GM12875 (cell line): ENCODE measurements around the gene RER1.

Experiments used
- H3K4me3 ChIP-seq: one replicate; pipeline ENCODE4 v1.5.1; 2011; ENCODE audit warnings: low read depth, low read length, control low read depth
- TF ChIP-seq, protein P1 (sequence below): IDR thresholded peaks from 2 replicates; pipeline ENCODE4 v1.5.1; 2011; ENCODE audit warnings: low read depth, mild to moderate bottlenecking, control low read depth, inconsistent platforms, low read length, moderate library complexity, borderline replicate concordance; ENCODE audit not compliant: insufficient read depth

Gene RER1

DNA sequence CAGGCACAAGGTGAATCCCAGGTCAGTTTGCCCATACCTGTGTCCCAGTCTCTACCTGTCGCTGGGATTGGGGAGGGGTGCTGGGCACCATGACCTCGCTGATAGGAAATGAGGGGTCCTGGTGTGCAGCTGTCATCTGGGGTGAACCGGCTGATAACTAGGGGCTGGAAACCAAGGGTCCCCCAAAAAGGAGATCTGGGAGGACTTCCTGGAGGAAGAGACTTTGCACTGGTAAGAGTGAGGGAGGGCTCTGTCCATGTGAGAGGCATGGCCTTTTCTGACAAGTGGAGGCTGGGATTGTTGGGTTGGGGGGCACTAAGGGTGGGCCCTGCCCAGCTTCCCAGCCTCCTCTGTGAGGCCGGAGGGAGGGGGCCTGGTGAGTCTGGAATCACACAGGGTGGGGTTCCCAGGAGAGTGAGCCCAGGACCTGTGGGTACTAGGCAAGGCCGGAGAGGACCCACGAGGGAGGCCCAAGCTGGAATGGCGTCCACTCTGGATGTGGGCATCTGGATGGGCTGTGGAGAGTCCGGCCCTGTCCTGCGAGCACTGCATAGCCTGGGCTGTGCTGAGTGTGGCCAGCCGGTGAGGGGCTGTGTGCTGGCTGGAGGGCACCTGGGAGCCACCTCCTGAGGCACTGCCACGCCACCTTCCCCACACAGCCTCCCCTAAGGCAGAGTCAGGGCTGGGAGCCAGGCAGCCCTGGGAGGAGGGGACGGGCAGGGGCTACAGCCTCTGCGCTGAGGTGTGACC, 25.6 kb downstream of the RER1 start:
- TF ChIP-seq, protein P1, sequence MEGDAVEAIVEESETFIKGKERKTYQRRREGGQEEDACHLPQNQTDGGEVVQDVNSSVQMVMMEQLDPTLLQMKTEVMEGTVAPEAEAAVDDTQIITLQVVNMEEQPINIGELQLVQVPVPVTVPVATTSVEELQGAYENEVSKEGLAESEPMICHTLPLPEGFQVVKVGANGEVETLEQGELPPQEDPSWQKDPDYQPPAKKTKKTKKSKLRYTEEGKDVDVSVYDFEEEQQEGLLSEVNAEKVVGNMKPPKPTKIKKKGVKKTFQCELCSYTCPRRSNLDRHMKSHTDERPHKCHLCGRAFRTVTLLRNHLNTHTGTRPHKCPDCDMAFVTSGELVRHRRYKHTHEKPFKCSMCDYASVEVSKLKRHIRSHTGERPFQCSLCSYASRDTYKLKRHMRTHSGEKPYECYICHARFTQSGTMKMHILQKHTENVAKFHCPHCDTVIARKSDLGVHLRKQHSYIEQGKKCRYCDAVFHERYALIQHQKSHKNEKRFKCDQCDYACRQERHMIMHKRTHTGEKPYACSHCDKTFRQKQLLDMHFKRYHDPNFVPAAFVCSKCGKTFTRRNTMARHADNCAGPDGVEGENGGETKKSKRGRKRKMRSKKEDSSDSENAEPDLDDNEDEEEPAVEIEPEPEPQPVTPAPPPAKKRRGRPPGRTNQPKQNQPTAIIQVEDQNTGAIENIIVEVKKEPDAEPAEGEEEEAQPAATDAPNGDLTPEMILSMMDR = no peak
- no peak overlapping the region for H3K4me3 ChIP-seq

DNA sequence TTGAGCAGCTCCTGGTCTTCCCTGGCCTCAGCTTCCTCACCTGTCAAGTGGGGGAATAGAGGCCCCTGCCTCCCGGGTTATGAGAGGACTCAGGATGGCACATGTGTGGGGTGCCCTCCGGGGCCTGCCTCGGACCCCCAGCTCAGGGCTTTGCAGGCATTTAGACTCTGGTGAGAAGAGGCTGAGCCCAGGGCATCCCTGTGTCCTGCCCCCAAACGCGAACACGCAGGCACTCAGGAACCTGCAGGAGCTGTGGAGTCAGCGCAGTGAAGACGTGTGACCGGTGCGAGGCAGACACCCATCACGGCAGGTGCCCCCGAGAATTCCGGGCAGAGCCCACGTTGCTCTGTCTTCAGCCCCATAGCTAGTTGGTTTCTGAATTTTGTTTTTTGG, 26.2 kb downstream of the RER1 start:
- TF ChIP-seq, protein P1 = no peak

DNA sequence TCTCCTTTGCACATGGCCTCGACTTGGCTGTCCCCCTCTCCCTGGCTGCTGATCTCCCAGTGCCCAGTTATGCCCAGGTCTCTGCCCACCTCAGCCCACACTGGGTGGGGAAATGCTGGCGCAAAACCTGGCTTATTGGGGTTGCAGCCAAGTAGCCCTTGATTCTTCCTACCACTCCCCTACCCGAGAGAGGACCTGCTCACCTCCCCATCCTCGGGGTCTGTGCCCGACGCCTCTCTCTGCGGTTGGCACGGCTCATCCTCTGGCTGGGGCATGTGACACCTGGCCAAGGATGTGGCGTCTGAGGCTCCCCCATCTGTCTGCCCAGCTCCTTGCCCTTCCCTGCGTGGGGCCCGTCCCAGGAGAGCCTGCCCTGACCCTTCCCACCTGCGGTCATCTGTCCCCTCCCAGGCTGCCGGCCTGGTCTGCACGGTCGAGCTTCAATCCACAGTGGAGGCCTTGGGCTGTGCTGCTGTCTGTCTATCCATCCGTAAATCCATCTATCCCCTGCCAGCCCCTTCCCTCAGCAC, 27.2 kb downstream of the RER1 start:
- TF ChIP-seq, protein P1 = no peak

More for the DNA sequence above, 26.2 kb downstream of the RER1 start:
- H3K4me3 ChIP-seq = no peak overlapping the region

DNA sequence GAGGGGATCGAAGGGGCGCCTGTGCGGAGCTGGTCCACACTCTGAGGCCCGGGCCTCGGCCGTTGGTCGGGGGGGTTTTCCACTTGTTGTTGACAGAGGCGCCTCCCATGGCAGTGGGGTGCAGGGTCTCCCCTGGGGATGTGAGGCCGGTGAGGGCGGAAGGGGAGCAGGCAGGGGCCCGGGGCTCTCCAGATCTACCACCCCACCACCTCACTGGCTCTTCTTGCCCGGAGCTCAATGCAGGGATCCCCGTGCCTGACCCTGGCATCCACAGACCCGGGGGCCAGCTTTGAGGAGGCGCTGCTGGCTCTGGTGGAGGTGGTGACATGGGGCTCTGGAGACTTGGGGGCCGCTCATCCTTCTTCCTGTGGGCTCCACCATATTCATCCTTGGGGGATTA, 27.8 kb downstream of the RER1 start:
- no peak overlapping the region for H3K4me3 ChIP-seq
- TF ChIP-seq, protein P1 = no peak

More for the DNA sequence above, 27.2 kb downstream of the RER1 start:
- H3K4me3 ChIP-seq = no peak overlapping the region

DNA sequence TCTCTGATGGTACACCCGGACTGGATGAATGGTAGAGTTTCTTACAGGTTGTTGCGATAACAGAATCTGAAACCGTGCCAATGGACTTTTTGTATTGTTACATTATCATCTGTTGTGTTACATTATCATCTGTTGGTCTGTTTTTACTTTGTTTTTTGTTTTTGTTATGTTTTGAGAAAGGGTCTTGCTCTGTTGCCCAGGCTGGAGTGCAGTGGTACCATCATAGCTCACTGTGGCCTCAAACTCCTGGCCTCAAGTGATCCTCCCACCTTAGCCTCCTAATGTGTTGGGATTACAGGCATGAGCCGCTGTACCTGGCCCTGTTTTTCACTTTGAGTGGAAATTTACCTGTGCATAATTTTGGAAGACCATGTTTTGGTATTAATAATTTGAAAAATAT, 30.9 kb downstream of the RER1 start:
- no peak overlapping the region for H3K4me3 ChIP-seq
- TF ChIP-seq, protein P1 = no peak

DNA sequence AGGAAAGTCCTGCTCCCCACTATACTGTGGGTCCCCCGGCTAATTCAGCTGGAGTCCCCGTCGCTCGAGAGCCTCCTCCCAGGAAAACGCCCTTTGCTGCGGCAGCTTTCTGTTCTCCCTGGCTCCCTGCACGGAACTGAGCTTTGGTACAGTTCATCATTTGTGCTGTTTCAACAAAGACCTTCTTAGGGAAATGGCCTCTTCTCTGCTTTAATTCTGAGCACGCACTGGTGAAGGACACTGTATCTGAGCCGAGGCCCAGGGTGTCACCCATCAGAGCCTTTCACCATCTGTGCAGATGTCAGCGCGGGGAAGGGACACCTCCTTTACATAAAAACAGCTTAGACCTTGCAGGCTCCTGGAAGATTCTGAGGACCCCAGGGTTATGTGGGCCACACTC, 34.3 kb downstream of the RER1 start:
- TF ChIP-seq, protein P1 = no peak
- no peak overlapping the region for H3K4me3 ChIP-seq

DNA sequence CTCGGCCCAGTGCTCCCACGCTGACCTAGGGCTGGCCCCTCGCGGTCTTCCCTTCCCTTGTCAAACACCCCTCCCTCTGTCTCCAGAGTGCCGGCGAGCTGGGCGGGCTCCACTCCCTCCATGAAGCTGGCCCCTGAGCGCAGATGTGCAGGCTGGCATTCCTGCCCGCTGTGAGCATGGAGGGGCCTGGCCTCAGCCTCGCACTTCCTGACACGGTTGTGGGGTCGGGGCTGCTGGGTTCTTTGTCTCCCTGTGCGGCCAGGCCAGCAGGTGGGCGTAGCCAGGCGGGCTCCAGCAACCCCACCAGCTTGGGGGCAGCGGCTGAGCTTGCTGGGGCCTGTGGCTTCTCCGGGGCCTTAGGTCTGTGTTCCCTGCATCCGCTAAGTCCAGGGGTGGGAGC, 34.9 kb downstream of the RER1 start:
- H3K4me3 ChIP-seq = no peak overlapping the region

More for the DNA sequence above, 34.9 kb downstream of the RER1 start:
- TF ChIP-seq, protein P1 = no peak
